GM12878 (cell line): ENCODE results near the gene MRPL12. TPM values are rescaled to one million over a fixed set of nuclear protein-coding genes. Genes with fewer than 3 reads are reported as not detected.

Source experiments
- ATAC-seq: fragments of 200-7000 bp; cut with Tn5 transposase; 3 replicates; pipeline ENCODE4 v1.9.1; 2020; ENCODE audit warnings: mild to moderate bottlenecking, moderate library complexity
- BruUV-seq: library from RNA; stranded (reverse); fragments of 400-500 nt; replicated peaks from 2 replicates; lab custom pipeline; 2021; lab: Mats Ljungman, UMichigan
- CTCF ChIA-PET: fragments of 300-600 bp; sonication (Branson Sonifier 250); formaldehyde crosslinking; extraction: SDS; loops from one replicate; lab custom pipeline; 2021; ENCODE audit warnings: inconsistent platforms; lab: Yijun Ruan, JAX
- POLR2A ChIA-PET: fragments of 350-600 bp; formaldehyde crosslinking; extraction: SDS; loops from one replicate; lab custom pipeline; 2021; ENCODE audit warnings: inconsistent platforms; lab: Charles Lee
- RAD21 ChIA-PET: fragments of 300-600 bp; sonication (Branson Sonifier 250); formaldehyde crosslinking; loops from one replicate; lab custom pipeline; 2023; ENCODE audit warnings: antibody characterized with exemption; ENCODE audit not compliant: unreplicated experiment; lab: Charles Lee
- SMC1A ChIA-PET: fragments of 300-600 bp; sonication (Branson Sonifier 250); formaldehyde crosslinking; loops from one replicate; lab custom pipeline; 2023; ENCODE audit not compliant: unreplicated experiment, uncharacterized antibody; lab: Charles Lee
- DNase-seq: peaks from one replicate; pipeline ENCODE4 v3.0.0-alpha.2; 2011; ENCODE audit warnings: low read depth, low spot score
- FAIRE-seq: peaks from 3 replicates; lab custom pipeline; 2011; peaks lifted over from hg19 to GRCh38; lab: Jason Lieb, UNC
- H2AFZ ChIP-seq: 2 replicates; pipeline ENCODE4 v1.6.0; 2011; ENCODE audit warnings: low read depth, low read length, control low read depth; ENCODE audit not compliant: control insufficient read depth
- H3K27ac ChIP-seq: 2 replicates; pipeline ENCODE4 v1.5.1; 2011; ENCODE audit warnings: control low read depth; ENCODE audit not compliant: control insufficient read depth, insufficient read depth
- H3K27me3 ChIP-seq, 2 experiments: replicated peaks in 1 of 2; 2 replicates each; pipeline versions ENCODE4 v1.6.0 to v1.6.1; 2011; ENCODE audit warnings: low read length in 1 of 2; ENCODE audit not compliant: control insufficient read depth in 2 of 2, insufficient read depth in 2 of 2
- H3K36me3 ChIP-seq, 2 experiments: 2 replicates each; pipeline ENCODE4 v1.5.1; 2011; ENCODE audit warnings: low read length in 1 of 2; ENCODE audit not compliant: control insufficient read depth in 2 of 2, insufficient read depth in 2 of 2
- H3K4me1 ChIP-seq: 2 replicates; pipeline ENCODE4 v1.6.1; 2011; ENCODE audit warnings: mild to moderate bottlenecking, low read length, moderate library complexity, mixed read lengths; ENCODE audit not compliant: control insufficient read depth, insufficient read depth
- H3K4me2 ChIP-seq: 2 replicates; pipeline ENCODE4 v1.6.0; 2011; ENCODE audit warnings: control low read depth; ENCODE audit not compliant: control insufficient read depth, insufficient read depth
- H3K4me3 ChIP-seq: fragments of 200-600 bp; sonication (generic); 2 replicates; pipeline ENCODE4 v1.5.1; 2016
- H3K79me2 ChIP-seq: 2 replicates; pipeline ENCODE4 v1.6.0; 2011; ENCODE audit warnings: low read length; ENCODE audit not compliant: control insufficient read depth, insufficient read depth
- H3K9ac ChIP-seq: 2 replicates; pipeline ENCODE4 v1.8.0; 2011; ENCODE audit warnings: low read length, control low read depth, mixed read lengths; ENCODE audit not compliant: control insufficient read depth, insufficient read depth
- H3K9me3 ChIP-seq: replicated peaks from 3 replicates; pipeline ENCODE4 v1.5.1; 2011; ENCODE audit warnings: mild to moderate bottlenecking, low read length; ENCODE audit not compliant: control insufficient read depth, insufficient read depth
- H4K20me1 ChIP-seq: 2 replicates; pipeline ENCODE4 v1.6.0; 2011; ENCODE audit not compliant: control insufficient read depth, insufficient read depth
- HDAC6 ChIP-seq: fragments of 200-600 bp; sonication (generic); IDR thresholded peaks from one replicate; pipeline ENCODE4 v1.8.0; 2017; ENCODE audit warnings: antibody characterized with exemption; ENCODE audit not compliant: unreplicated experiment
- PAX5 ChIP-seq: IDR thresholded peaks from 2 replicates; pipeline ENCODE4 v1.6.1; 2011; ENCODE audit warnings: low read depth, low read length, borderline replicate concordance
- PAX8 ChIP-seq: fragments of 450-650 bp; IDR thresholded peaks from 2 replicates; pipeline ENCODE4 v1.6.1; 2017; ENCODE audit warnings: mild to moderate bottlenecking, moderate library complexity
- STAT1 ChIP-seq: fragments of 450-650 bp; conservative IDR thresholded peaks from 2 replicates; pipeline ENCODE4 v1.6.1; 2014; ENCODE audit warnings: antibody characterized with exemption, mild to moderate bottlenecking
- SUZ12 ChIP-seq: fragments of 200-600 bp; sonication (generic); IDR thresholded peaks from one replicate; pipeline ENCODE4 v1.6.1; 2018; ENCODE audit warnings: antibody characterized with exemption, mild to moderate bottlenecking; ENCODE audit not compliant: unreplicated experiment
- WGBS: methylation state at CpG from one replicate; pipeline ENCODE4 v1.1.6; 2016; ENCODE audit warnings: low lambda C conversion rate; ENCODE audit not compliant: insufficient replicate concordance, insufficient coverage; ENCODE audit errors: missing lambda C conversion rate; 5-methylcytosine and 5-hydroxymethylcytosine counted together
- in situ Hi-C: fragments of 300-500 bp; cut with MboI; formaldehyde crosslinking; loops from 9 replicates; pipeline ENCODE4 v1.14.3; 2018; ENCODE audit warnings: mixed read lengths
- intact Hi-C: fragments of 100-400 bp; cut with micrococcal nuclease; formaldehyde crosslinking; loops from one replicate; pipeline ENCODE4 v1.14.2; 2022; ENCODE audit not compliant: unreplicated experiment
- polyA plus RNA-seq, 11 experiments: library from polyadenylated mRNA; depleted of rRNA in 4 of 11; unstranded in 6 of 11; stranded (reverse) in 5 of 11; fragments of >200 nt; fragmentation: Nextera tagmentation in 4 of 11; fragmentation: Illumina TruSeq in 1 of 11; extraction: Ambion mirVana in 4 of 11; extraction: Trizol in 1 of 11; gene quantifications; 1 replicate in 1 of 11; 2 replicates in 10 of 11; pipeline versions ENCODE4 v1.2.1 to v1.2.3, GENCODE V29; 2011 to 2016; ENCODE audit warnings: inconsistent platforms in 2 of 11, missing spikeins in 2 of 11, low read depth in 1 of 11
- total RNA-seq, 4 experiments: library from RNA; depleted of rRNA in 3 of 4; stranded (reverse); fragments of >200 nt in 3 of 4; fragmentation: Illumina TruSeq in 1 of 4; extraction: Trizol in 1 of 4; gene quantifications; 2 replicates each; pipeline versions ENCODE4 v1.2.1 to v1.2.3, GENCODE V29; 2013 to 2021
- TF ChIP-seq, protein P1 (sequence below): fragments of 450-650 bp; IDR thresholded peaks from 2 replicates; pipeline ENCODE4 v1.6.1; 2017; ENCODE audit warnings: mild to moderate bottlenecking, moderate library complexity

The MRPL12 gene
- total and polyA plus RNA-seq, 10 of the 15 experiments (the other 5 are each of a cell fraction or from before 2014, with no cell fraction given) = 1.3 to 269 (median 117) TPM

DNA sequence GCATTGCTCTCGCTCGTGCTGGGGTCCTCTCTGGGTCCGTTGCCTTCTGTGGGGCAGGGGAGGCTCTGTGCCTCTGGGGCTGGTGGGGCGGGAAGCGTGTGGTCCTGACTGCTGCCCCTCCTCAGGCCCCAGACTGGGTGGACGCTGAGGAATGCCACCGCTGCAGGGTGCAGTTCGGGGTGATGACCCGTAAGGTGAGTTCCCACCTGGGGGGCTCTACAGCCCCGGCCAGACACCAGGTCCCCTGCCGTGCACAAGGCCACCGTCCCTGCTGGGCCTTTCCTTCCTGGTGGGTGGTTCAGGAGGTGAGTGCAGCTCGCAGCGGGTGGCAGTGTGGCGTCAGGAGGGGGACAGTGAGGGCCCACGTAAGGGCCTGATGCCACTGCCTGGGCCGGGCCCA lies 12.6 kb upstream of the MRPL12 start:
- ChIA-PET CTCF (no interaction called here), RAD21 (no interaction called here), POLR2A (interaction anchor here (1.1 kb wide), 1 partner anchor 27 kb away, joined by 3 read pairs; no protein-coding TSS in a partner anchor), SMC1A (no interaction called here)
- Histone ChIP-seq H4K20me1 (no peaks in the 10 kb centered on the region; the same call in 1 of the 2 replicates), H3K4me3 (no peak overlapping the region), H3K36me3 (peaks cover 11 to 54% of the 10 kb centered on the region in 2 experiments; a peak in 3 of 4 replicates), H3K9me3 (no peaks in the 10 kb centered on the region), H3K4me2 (no peak overlapping the region), H3K27ac (no peak overlapping the region), H3K4me1 (peaks cover under 1% of the 10 kb centered on the region; the same call in 1 of the 2 replicates), H3K79me2 (peaks cover 7% of the 10 kb centered on the region), H2AFZ (no peak overlapping the region), H3K9ac (no peak overlapping the region), H3K27me3 (no peaks in the 10 kb centered on the region)
- in situ Hi-C loops = no loop called here
- intact Hi-C loops = no loop called here
- no peak for DNase-seq
- ATAC-seq = no peak
- no peak for TF ChIP-seq PAX5
- TF ChIP-seq PAX8 = no peak
- no peak for TF ChIP-seq STAT1
- TF ChIP-seq HDAC6 = no peak
- no peak for TF ChIP-seq SUZ12
- TF ChIP-seq, protein P1, sequence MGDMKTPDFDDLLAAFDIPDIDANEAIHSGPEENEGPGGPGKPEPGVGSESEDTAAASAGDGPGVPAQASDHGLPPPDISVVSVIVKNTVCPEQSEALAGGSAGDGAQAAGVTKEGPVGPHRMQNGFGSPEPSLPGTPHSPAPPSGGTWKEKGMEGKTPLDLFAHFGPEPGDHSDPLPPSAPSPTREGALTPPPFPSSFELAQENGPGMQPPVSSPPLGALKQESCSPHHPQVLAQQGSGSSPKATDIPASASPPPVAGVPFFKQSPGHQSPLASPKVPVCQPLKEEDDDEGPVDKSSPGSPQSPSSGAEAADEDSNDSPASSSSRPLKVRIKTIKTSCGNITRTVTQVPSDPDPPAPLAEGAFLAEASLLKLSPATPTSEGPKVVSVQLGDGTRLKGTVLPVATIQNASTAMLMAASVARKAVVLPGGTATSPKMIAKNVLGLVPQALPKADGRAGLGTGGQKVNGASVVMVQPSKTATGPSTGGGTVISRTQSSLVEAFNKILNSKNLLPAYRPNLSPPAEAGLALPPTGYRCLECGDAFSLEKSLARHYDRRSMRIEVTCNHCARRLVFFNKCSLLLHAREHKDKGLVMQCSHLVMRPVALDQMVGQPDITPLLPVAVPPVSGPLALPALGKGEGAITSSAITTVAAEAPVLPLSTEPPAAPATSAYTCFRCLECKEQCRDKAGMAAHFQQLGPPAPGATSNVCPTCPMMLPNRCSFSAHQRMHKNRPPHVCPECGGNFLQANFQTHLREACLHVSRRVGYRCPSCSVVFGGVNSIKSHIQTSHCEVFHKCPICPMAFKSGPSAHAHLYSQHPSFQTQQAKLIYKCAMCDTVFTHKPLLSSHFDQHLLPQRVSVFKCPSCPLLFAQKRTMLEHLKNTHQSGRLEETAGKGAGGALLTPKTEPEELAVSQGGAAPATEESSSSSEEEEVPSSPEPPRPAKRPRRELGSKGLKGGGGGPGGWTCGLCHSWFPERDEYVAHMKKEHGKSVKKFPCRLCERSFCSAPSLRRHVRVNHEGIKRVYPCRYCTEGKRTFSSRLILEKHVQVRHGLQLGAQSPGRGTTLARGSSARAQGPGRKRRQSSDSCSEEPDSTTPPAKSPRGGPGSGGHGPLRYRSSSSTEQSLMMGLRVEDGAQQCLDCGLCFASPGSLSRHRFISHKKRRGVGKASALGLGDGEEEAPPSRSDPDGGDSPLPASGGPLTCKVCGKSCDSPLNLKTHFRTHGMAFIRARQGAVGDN = no peak
- BruUV-seq = no TSS peak
- WGBS = 95% methylated on average over 17 of the region's 17 CpGs
- no peak for FAIRE-seq
